CD4-positive, alpha-beta T cell treated with Interleukin-10 for 1 hour (primary cell): ENCODE measurements around the gene SLAMF7.

Source experiments
- DNase-seq: peaks from one replicate; pipeline ENCODE4 v3.0.0-alpha.2; 2020

Gene SLAMF7

GRCh38 chr1:160739098-160739511, at the start of gene SLAMF7:
Gene SLAMF7 (plus strand): TSS chr1:160739247. CDS start chr1:160739302, 55 bp downstream.
- DNase-seq: peak; percentile 60

GRCh38 chr1:160692390-160692789, 46.7 kb upstream of the SLAMF7 start:
- peak; percentile 43 for DNase-seq

- DNase-seq: no peak
Measured at GRCh38 chr1:160702100-160702499, 36.9 kb upstream of the SLAMF7 start.

- DNase-seq: no peak
Measured at GRCh38 chr1:160704250-160704649, 34.8 kb upstream of the SLAMF7 start.

GRCh38 chr1:160705212-160705621, 33.8 kb upstream of the SLAMF7 start:
- DNase-seq: peak; percentile 34

- DNase-seq: no peak
Measured at GRCh38 chr1:160705742-160706141, 33.3 kb upstream of the SLAMF7 start.

GRCh38 chr1:160706526-160707235, 32.4 kb upstream of the SLAMF7 start:
- DNase-seq: no peak

GRCh38 chr1:160707236-160708064, 31.6 kb upstream of the SLAMF7 start:
- peak; percentile 58 for DNase-seq

- peak; percentile 33 for DNase-seq
Measured at GRCh38 chr1:160708118-160708517, 30.9 kb upstream of the SLAMF7 start.

- DNase-seq: peak; percentile 50
Measured at GRCh38 chr1:160708801-160709200, 30.2 kb upstream of the SLAMF7 start.

- DNase-seq: no peak
Measured at GRCh38 chr1:160709715-160710114, 29.3 kb upstream of the SLAMF7 start.

- no peak for DNase-seq
Measured at GRCh38 chr1:160710517-160711252, 28.4 kb upstream of the SLAMF7 start.

GRCh38 chr1:160711276-160711601, 27.8 kb upstream of the SLAMF7 start:
- DNase-seq: no peak

- peak; percentile 78 for DNase-seq
Measured at GRCh38 chr1:160711602-160712311, 27.3 kb upstream of the SLAMF7 start, which contains the start of gene CD48. Gene CD48 (minus strand): TSS chr1:160711822. CDS start chr1:160711763, 59 bp downstream.

- peak; percentile 73 for DNase-seq
Measured at GRCh38 chr1:160712525-160713080, 26.4 kb upstream of the SLAMF7 start.

- no peak for DNase-seq
Measured at GRCh38 chr1:160713161-160713560, 25.9 kb upstream of the SLAMF7 start.

GRCh38 chr1:160714034-160714648, 24.9 kb upstream of the SLAMF7 start:
- peak; percentile 32 for DNase-seq

GRCh38 chr1:160716013-160716412, 23.0 kb upstream of the SLAMF7 start:
- DNase-seq: no peak

GRCh38 chr1:160717306-160717705, 21.7 kb upstream of the SLAMF7 start:
- no peak for DNase-seq

- DNase-seq: no peak
Measured at GRCh38 chr1:160718210-160718609, 20.8 kb upstream of the SLAMF7 start.

- DNase-seq: no peak
Measured at GRCh38 chr1:160720356-160721085, 18.5 kb upstream of the SLAMF7 start.
